GM21723 (cell line): ENCODE measurements around the gene OAS3.

Experiments
- ATAC-seq: cut with Tn5 transposase; IDR thresholded peaks from one replicate; pipeline ENCODE4 v1.9.1; 2021; ENCODE audit warnings: mild to moderate bottlenecking, moderate library complexity; ENCODE audit not compliant: unreplicated experiment

The OAS3 gene

DNA sequence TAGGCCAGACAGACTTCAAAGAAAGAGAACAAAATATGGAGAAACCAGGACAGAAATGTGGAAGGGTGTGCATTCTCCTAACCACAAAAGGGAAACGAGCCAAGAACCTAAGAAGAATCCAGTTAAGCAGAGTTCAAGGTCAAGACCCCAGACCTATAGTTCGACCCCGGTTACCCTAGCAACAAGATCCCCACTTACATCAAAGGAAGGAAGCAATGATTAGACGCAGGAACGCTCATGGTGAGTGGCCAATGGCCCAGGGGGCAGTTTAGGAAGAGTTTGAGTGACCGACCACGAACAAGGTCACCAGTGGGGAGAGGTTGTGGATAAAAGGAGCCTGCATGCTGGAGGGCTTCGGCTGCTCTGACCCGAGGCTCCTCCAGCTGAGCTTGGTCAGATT, 76.3 kb downstream of the OAS3 start:
- ATAC-seq = no peak

DNA sequence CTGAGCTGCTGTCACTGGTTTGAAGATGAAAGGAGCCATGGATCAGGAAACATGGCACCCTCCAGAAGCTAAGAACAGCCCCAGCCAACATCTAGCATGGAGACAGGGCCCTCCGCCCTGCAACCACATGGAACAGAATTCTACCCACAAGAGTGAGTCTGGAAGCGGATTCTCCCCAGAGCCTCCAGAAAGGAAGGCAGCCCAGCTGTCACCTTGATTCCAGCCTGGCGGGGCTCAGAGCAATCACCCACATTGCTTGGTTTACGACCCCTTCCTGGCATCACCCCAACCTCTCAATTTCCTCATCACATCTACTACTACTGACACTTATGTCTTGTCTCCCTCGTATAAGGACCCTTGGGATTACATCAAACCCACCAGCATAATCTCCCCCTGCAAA, 78.5 kb downstream of the OAS3 start:
- no peak for ATAC-seq

DNA sequence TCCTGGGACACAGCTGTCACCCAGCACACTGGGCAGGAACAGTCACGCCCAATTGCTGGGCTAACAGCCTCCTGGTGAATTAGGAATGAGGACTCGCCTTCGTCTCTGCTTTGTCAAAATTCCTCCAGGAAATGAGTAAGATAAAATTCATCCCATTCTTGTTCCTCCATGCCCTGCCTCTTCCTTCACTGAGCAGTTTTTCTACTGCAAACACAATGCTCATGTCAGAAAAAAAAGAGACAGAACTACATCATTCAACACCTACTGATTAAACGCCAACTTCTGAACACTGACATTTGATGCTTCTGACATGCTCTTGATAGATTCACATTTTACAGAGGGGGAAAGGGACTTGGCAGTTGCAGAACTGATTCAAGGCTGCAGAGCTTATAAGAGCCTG, 80.8 kb downstream of the OAS3 start:
- no peak for ATAC-seq

DNA sequence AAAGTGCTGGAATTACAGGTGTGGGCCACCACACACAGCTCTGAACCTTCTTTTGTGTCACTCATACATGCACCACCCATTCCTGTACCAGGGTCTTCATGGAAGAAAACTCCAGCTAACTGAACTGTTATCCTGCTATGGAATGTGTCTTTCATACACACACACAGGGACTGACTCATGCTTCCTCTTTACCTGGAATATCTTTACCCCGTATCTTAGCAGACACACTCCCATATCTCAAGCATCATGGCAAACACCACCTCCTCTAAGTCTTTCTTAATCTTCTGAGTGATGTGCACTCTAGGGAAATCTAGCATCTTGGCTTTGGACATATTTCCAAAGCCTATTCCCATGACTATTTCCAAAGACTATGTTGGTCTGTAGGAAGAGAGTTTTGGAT, 83.2 kb downstream of the OAS3 start:
- ATAC-seq = no peak
